KMS-11 (cell line): ENCODE results near the gene EEF2K.

Experiments used
- H2AFZ ChIP-seq: fragments of 200-600 bp; sonication (generic); 2 replicates; pipeline ENCODE4 v1.6.1; 2016; ENCODE audit warnings: antibody characterized with exemption, mixed run types, low read depth
- H3K27ac ChIP-seq: fragments of 200-600 bp; sonication (generic); 2 replicates; pipeline ENCODE4 v1.6.1; 2016; ENCODE audit warnings: mild to moderate bottlenecking, mixed run types
- H3K27me3 ChIP-seq: fragments of 200-600 bp; sonication (generic); 2 replicates; pipeline ENCODE4 v1.6.1; 2017; ENCODE audit warnings: mild to moderate bottlenecking, low read depth, mixed run types, moderate library complexity; ENCODE audit not compliant: insufficient read depth
- H3K36me3 ChIP-seq: fragments of 200-600 bp; sonication (generic); 2 replicates; pipeline ENCODE4 v1.6.1; 2017; ENCODE audit warnings: mild to moderate bottlenecking, mixed run types; ENCODE audit not compliant: insufficient read depth
- H3K4me1 ChIP-seq: fragments of 200-600 bp; sonication (generic); 2 replicates; pipeline ENCODE4 v1.6.1; 2016; ENCODE audit warnings: mild to moderate bottlenecking, low read depth, mixed run types; ENCODE audit not compliant: poor library complexity, severe bottlenecking
- H3K4me2 ChIP-seq: fragments of 200-600 bp; sonication (generic); 2 replicates; pipeline ENCODE4 v1.7.0; 2016; ENCODE audit warnings: mild to moderate bottlenecking, mixed run types
- H3K4me3 ChIP-seq: fragments of 200-600 bp; sonication (generic); IDR thresholded peaks from 2 replicates; pipeline ENCODE4 v1.6.1; 2017; ENCODE audit warnings: low read depth, low read length, mixed read lengths; ENCODE audit not compliant: insufficient read depth
- H3K79me2 ChIP-seq: fragments of 200-600 bp; sonication (generic); 2 replicates; pipeline ENCODE4 v1.6.1; 2016; ENCODE audit warnings: low read depth, mixed run types; ENCODE audit not compliant: insufficient read depth
- H3K9ac ChIP-seq: fragments of 200-600 bp; sonication (generic); 2 replicates; pipeline ENCODE4 v1.6.1; 2016; ENCODE audit warnings: mild to moderate bottlenecking, mixed run types
- H4K20me1 ChIP-seq: fragments of 200-600 bp; sonication (generic); 2 replicates; pipeline ENCODE4 v1.6.1; 2016; ENCODE audit warnings: mild to moderate bottlenecking, mixed run types; ENCODE audit not compliant: insufficient read depth
- TF ChIP-seq, protein P1 (sequence below): fragments of 200-600 bp; sonication (generic); conservative IDR thresholded peaks from 2 replicates; pipeline ENCODE4 v1.6.1; 2017; ENCODE audit warnings: low read depth, mild to moderate bottlenecking, antibody characterized with exemption, low read length, moderate library complexity, mixed read lengths

EEF2K gene

DNA sequence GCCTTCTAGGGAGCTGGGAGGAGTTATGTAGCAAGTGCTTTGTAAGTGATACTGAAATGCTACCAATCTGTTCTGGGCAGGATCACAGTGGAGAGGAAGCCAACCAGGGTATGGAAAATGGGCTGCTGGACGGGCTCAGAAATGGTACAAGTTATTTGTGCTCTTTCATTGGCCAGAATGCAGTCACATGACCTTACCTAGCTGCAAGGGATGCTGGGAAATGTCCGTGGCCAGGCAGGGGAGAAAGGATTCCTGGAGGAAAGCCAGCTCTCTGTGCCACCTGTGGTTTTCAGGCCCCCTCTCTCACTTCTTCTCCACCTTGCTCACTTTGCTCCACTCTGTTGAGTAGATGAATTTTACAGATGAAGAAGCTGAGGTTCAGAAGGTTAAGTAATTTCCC, 4.8 kb downstream of the EEF2K start:
- Histone ChIP-seq H3K4me3 (no peak overlapping the region), H3K4me2 (no peak overlapping the region), H3K36me3 (peaks cover 5% of the 10 kb centered on the region; the same call in 1 of the 2 replicates), H4K20me1 (no peaks in the 10 kb centered on the region), H3K4me1 (peaks cover 20% of the 10 kb centered on the region), H3K79me2 (peaks cover 48% of the 10 kb centered on the region), H3K27me3 (no peaks in the 10 kb centered on the region), H3K9ac (no peak overlapping the region), H2AFZ (no peak overlapping the region), H3K27ac (no peak overlapping the region)
- TF ChIP-seq, protein P1, sequence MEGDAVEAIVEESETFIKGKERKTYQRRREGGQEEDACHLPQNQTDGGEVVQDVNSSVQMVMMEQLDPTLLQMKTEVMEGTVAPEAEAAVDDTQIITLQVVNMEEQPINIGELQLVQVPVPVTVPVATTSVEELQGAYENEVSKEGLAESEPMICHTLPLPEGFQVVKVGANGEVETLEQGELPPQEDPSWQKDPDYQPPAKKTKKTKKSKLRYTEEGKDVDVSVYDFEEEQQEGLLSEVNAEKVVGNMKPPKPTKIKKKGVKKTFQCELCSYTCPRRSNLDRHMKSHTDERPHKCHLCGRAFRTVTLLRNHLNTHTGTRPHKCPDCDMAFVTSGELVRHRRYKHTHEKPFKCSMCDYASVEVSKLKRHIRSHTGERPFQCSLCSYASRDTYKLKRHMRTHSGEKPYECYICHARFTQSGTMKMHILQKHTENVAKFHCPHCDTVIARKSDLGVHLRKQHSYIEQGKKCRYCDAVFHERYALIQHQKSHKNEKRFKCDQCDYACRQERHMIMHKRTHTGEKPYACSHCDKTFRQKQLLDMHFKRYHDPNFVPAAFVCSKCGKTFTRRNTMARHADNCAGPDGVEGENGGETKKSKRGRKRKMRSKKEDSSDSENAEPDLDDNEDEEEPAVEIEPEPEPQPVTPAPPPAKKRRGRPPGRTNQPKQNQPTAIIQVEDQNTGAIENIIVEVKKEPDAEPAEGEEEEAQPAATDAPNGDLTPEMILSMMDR = no peak

DNA sequence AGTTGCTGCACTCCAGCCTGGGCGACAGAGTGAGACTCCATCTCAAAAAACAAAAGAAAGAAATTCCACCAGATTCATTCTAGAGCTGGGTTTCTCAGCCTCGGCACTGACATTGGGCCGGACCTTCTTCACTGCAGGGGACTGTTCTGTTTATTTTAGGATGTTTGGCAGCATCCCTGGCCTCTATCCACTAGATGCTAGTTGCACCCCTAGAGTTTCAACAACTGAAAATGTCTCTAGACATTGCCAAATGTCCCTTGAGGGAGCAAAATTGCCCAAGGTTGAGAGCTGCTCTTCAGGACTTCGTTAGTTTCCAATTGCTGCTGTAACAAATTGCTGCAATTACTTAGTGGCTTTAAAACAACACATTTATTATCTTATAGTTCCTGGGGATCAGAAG, 7.2 kb downstream of the EEF2K start:
- no peak overlapping the region for H3K4me3 ChIP-seq
- no peak overlapping the region for H3K9ac ChIP-seq
- TF ChIP-seq, protein P1 = no peak
- peaks cover 9% of the 10 kb centered on the region for H3K4me1 ChIP-seq
- H4K20me1 ChIP-seq = no peaks in the 10 kb centered on the region
- H3K79me2 ChIP-seq = peaks cover 31% of the 10 kb centered on the region; the same call in 1 of the 2 replicates
- H3K36me3 ChIP-seq = peaks cover 5% of the 10 kb centered on the region; the same call in 1 of the 2 replicates
- no peak overlapping the region for H2AFZ ChIP-seq
- H3K4me2 ChIP-seq = no peak overlapping the region
- H3K27me3 ChIP-seq = no peaks in the 10 kb centered on the region
- H3K27ac ChIP-seq = no peak overlapping the region

DNA sequence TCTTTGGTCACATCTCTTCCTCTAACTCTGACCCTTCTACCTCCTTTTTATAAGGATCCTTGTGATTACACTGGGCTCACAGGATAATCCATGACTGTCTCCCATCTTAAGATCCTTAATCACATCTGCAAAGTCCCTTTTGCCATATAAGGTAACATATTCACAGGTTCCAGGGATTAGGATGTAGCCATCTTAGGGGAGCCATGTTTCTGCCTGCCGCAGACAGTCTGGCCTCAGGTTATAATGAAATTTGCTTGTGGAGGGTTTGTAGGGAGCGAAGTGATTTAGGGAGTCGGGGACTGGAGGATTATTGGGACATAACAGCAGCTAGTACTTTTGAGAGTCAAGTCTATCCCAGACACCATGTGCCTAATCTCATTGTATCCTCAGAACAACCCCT, 7.7 kb downstream of the EEF2K start:
- TF ChIP-seq, protein P1 = no peak
- Histone ChIP-seq H3K9ac (no peak overlapping the region), H3K27me3 (no peaks in the 10 kb centered on the region), H3K4me2 (no peak overlapping the region), H3K4me1 (peaks cover 6% of the 10 kb centered on the region), H3K79me2 (peaks cover 25% of the 10 kb centered on the region; the same call in 1 of the 2 replicates), H3K36me3 (peaks cover 5% of the 10 kb centered on the region; the same call in 1 of the 2 replicates), H3K4me3 (no peak overlapping the region), H2AFZ (no peak overlapping the region), H3K27ac (no peak overlapping the region), H4K20me1 (no peaks in the 10 kb centered on the region)

DNA sequence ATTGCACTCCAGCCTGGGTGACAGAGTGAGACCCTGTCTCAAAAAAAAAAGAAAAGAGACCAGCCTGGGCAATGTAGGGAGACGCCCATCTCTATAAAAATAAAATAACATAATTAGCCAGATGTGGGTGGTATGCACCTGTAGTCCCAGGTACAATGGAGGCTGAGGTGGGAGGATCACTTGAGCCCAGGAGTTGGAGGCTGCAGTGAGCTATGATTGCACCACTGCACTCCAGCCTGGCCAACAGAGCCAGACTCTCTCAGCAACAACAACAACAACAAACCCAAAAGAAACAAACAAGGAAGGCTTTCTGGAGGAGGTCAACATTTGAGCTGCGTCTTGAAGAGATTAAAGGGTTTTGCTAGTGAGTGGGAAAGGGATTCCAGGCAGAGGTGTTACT, 8.3 kb downstream of the EEF2K start:
- Histone ChIP-seq H4K20me1 (no peaks in the 10 kb centered on the region), H3K27me3 (no peaks in the 10 kb centered on the region), H2AFZ (no peak overlapping the region), H3K4me1 (peaks cover 6% of the 10 kb centered on the region), H3K9ac (no peak overlapping the region), H3K4me2 (no peak overlapping the region), H3K27ac (no peak overlapping the region), H3K4me3 (no peak overlapping the region), H3K36me3 (peaks cover 5% of the 10 kb centered on the region; the same call in 1 of the 2 replicates), H3K79me2 (peaks cover 19% of the 10 kb centered on the region; the same call in 1 of the 2 replicates)
- TF ChIP-seq, protein P1 = no peak
